MCF 10A (cell line): ENCODE results near the gene ORC2. TPM values are rescaled to one million over a fixed set of nuclear protein-coding genes. Genes with fewer than 3 reads are reported as not detected.
A peak's percentile ranks its signal among the peaks of the same experiment; 100 is the strongest.

Experiments used
- BruUV-seq: library from RNA; stranded (reverse); fragments of 400-500 nt; replicated peaks from 2 replicates; lab custom pipeline; 2021; lab: Mats Ljungman, UMichigan
- CTCF ChIA-PET: fragments of 300-600 bp; sonication (Branson Sonifier 250); formaldehyde crosslinking; extraction: SDS; loops from one replicate; lab custom pipeline; 2021; ENCODE audit warnings: antibody characterized with exemption, inconsistent platforms; lab: Yijun Ruan, JAX
- POLR2A ChIA-PET: fragments of 300-600, 350-650 bp; sonication (Branson Sonifier 250); formaldehyde crosslinking; extraction: SDS; loops from one replicate; lab custom pipeline; 2020; ENCODE audit warnings: antibody characterized with exemption, inconsistent platforms; lab: Yijun Ruan, JAX
- DNase-seq: peaks from one replicate; pipeline ENCODE4 v3.0.0-alpha.2; 2018; ENCODE audit not compliant: unreplicated experiment
- H3K27ac Mint-ChIP-seq: one replicate; pipeline ENCODE4 v1.8.0; 2022; ENCODE audit warnings: mild to moderate bottlenecking, low read depth, mixed read lengths; ENCODE audit not compliant: unreplicated experiment
- H3K27me3 Mint-ChIP-seq: one replicate; pipeline ENCODE4 v1.8.0; 2022; ENCODE audit warnings: mixed read lengths; ENCODE audit not compliant: insufficient read depth, unreplicated experiment
- H3K36me3 Mint-ChIP-seq: one replicate; pipeline ENCODE4 v1.8.0; 2022; ENCODE audit warnings: mild to moderate bottlenecking, moderate library complexity, mixed read lengths; ENCODE audit not compliant: insufficient read depth, unreplicated experiment
- H3K4me1 Mint-ChIP-seq: one replicate; pipeline ENCODE4 v1.8.0; 2022; ENCODE audit warnings: mixed read lengths; ENCODE audit not compliant: insufficient read depth, unreplicated experiment
- H3K4me3 Mint-ChIP-seq: one replicate; pipeline ENCODE4 v1.8.0; 2022; ENCODE audit warnings: mild to moderate bottlenecking, moderate library complexity, mixed read lengths; ENCODE audit not compliant: unreplicated experiment
- H3K9me3 Mint-ChIP-seq: one replicate; pipeline ENCODE4 v1.8.0; 2022; ENCODE audit warnings: mixed read lengths; ENCODE audit not compliant: unreplicated experiment
- CTCF ChIP-seq: fragments of 200-600 bp; IDR thresholded peaks from one replicate; pipeline ENCODE4 v1.8.0; 2022; ENCODE audit warnings: antibody characterized with exemption, mild to moderate bottlenecking; ENCODE audit not compliant: unreplicated experiment
- intact Hi-C: fragments of 100-400 bp; cut with micrococcal nuclease; formaldehyde crosslinking; loops from 2 replicates; pipeline ENCODE4 v1.14.1; 2022
- total RNA-seq: library from RNA; stranded (reverse); gene quantifications from 2 replicates; pipeline ENCODE4 v1.2.3, GENCODE V29; 2022

ORC2 gene
- total RNA-seq, 1 experiment from 2014 or later, result 54.4 TPM

GRCh38 chr2:200930947-200931626 lies 32.4 kb downstream of the ORC2 start:
- H3K27ac Mint-ChIP-seq, result no peak overlapping the region
- POLR2A ChIA-PET, result no interaction called here
- no peak for DNase-seq
- TF ChIP-seq CTCF, result no peak
- H3K4me1 Mint-ChIP-seq, result no peaks in the 10 kb centered on the region
- H3K4me3 Mint-ChIP-seq, result no peak overlapping the region
- H3K36me3 Mint-ChIP-seq, result peaks cover 85% of the 10 kb centered on the region
- intact Hi-C loops, result no loop called here
- no peaks in the 10 kb centered on the region for H3K9me3 Mint-ChIP-seq
- no TSS peak for BruUV-seq
- CTCF ChIA-PET, result no interaction called here
- no peaks in the 10 kb centered on the region for H3K27me3 Mint-ChIP-seq

GRCh38 chr2:200929334-200930249 lies 33.9 kb downstream of the ORC2 start:
- H3K4me1 Mint-ChIP-seq, result no peaks in the 10 kb centered on the region
- no peak for TF ChIP-seq CTCF
- ChIA-PET CTCF (interaction anchor here (0.6 to 1.2 kb wide), 4 partner anchors 9 to 241 kb away, joined by 3 to 4 read pairs (median 3); no protein-coding TSS in a partner anchor), POLR2A (interaction anchor here (0.8 to 1.5 kb wide), 2 partner anchors 10 to 34 kb away, joined by 3 to 4 read pairs; partner anchors contain the start of gene ORC2)
- no peaks in the 10 kb centered on the region for H3K27me3 Mint-ChIP-seq
- H3K36me3 Mint-ChIP-seq, result peaks cover 78% of the 10 kb centered on the region
- intact Hi-C loops, result no loop called here
- no peak overlapping the region for H3K4me3 Mint-ChIP-seq
- no TSS peak for BruUV-seq
- DNase-seq, result no peak
- no peaks in the 10 kb centered on the region for H3K9me3 Mint-ChIP-seq
- H3K27ac Mint-ChIP-seq, result peak overlapping the region; percentile 6

GRCh38 chr2:200922439-200922838 lies 41.0 kb downstream of the ORC2 start:
- intact Hi-C loops, result no loop called here
- no TSS peak for BruUV-seq
- Mint-ChIP-seq H3K36me3 (peaks cover 66% of the 10 kb centered on the region), H3K27me3 (no peaks in the 10 kb centered on the region), H3K27ac (no peak overlapping the region), H3K4me3 (no peak overlapping the region), H3K4me1 (no peaks in the 10 kb centered on the region), H3K9me3 (no peaks in the 10 kb centered on the region)
- DNase-seq, result no peak
- no peak for TF ChIP-seq CTCF
- ChIA-PET CTCF (no interaction called here), POLR2A (interaction anchor here (1.0 kb wide), 1 partner anchor 41 kb away, joined by 5 read pairs; the partner anchor contains the start of gene ORC2)

GRCh38 chr2:200913654-200914053 lies 49.8 kb downstream of the ORC2 start:
- ChIA-PET POLR2A (interaction anchor here (0.8 to 1.5 kb wide), 3 partner anchors 10 to 158 kb away, joined by 3 to 6 read pairs (median 4); partner anchors contain the start of gene NDUFB3), CTCF (interaction anchor here (0.6 to 2.3 kb wide), 6 partner anchors 9 to 319 kb away, joined by 3 to 6 read pairs (median 3); no protein-coding TSS in a partner anchor)
- TF ChIP-seq CTCF, result no peak
- H3K27me3 Mint-ChIP-seq, result no peaks in the 10 kb centered on the region
- no peak for DNase-seq
- H3K4me1 Mint-ChIP-seq, result no peaks in the 10 kb centered on the region
- peaks cover 100% of the 10 kb centered on the region for H3K36me3 Mint-ChIP-seq
- intact Hi-C loops, result no loop called here
- no peak overlapping the region for H3K4me3 Mint-ChIP-seq
- H3K9me3 Mint-ChIP-seq, result no peaks in the 10 kb centered on the region
- no TSS peak for BruUV-seq
- no peak overlapping the region for H3K27ac Mint-ChIP-seq
